Heart right ventricle (tissue), 16 donors: ENCODE data around the gene TNS3. TPM values are rescaled to one million over a fixed set of nuclear protein-coding genes. Genes with fewer than 3 reads are reported as not detected.
A peak's percentile ranks its signal among the peaks of the same experiment; 100 is the strongest.

ENCODE experiments used
- ATAC-seq, 8 donors: fragments of 200-7000 bp; cut with Tn5 transposase; one replicate each; pipeline ENCODE4 v1.9.1; 2020; ENCODE audit warnings: mild to moderate bottlenecking in 8 of 8, moderate library complexity in 8 of 8, moderate number of reproducible peaks in 1 of 8
- DNase-seq, 2 donors: peaks; one replicate each; pipeline ENCODE4 v3.0.0-alpha.2; 2020
- H3K27ac ChIP-seq, 10 donors: fragments of 200-600 bp; sonication (generic) in 2 of 10; one replicate each; pipeline versions ENCODE4 v1.5.0 to v1.8.0; 2020 to 2022; ENCODE audit warnings: mild to moderate bottlenecking in 3 of 10
- H3K27me3 ChIP-seq, 7 donors: fragments of 200-600 bp; one replicate each; pipeline ENCODE4 v1.8.0; 2021 to 2022; ENCODE audit warnings: mild to moderate bottlenecking in 2 of 7
- H3K36me3 ChIP-seq, 9 donors: fragments of 200-600 bp; sonication (generic) in 1 of 9; one replicate each; pipeline versions ENCODE4 v1.5.0 to v1.8.0; 2020 to 2022; ENCODE audit warnings: mild to moderate bottlenecking in 2 of 9
- H3K4me1 ChIP-seq, 9 donors: fragments of 200-600 bp; sonication (generic) in 1 of 9; one replicate each; pipeline versions ENCODE4 v1.5.0 to v1.8.0; 2020 to 2022; ENCODE audit warnings: mild to moderate bottlenecking in 4 of 9
- H3K4me3 ChIP-seq, 10 donors: fragments of 200-600 bp; sonication (generic) in 2 of 10; one replicate each; pipeline versions ENCODE4 v1.5.0 to v1.8.0; 2020 to 2022; ENCODE audit warnings: mild to moderate bottlenecking in 7 of 10, moderate library complexity in 2 of 10
- H3K9me3 ChIP-seq, 11 donors: fragments of 200-600 bp in 10 of 11; sonication (generic) in 2 of 11; one replicate each; pipeline versions ENCODE4 v1.5.0 to v1.8.0; 2013 to 2022; ENCODE audit warnings: mild to moderate bottlenecking in 2 of 11, control low read depth in 1 of 11, moderate library complexity in 1 of 11
- WGBS, 2 donors: extraction: QIAGEN DNeasy Blood & Tissue Kit; methylation state at CpG; one replicate each; pipeline ENCODE4 v1.1.7; 2013; ENCODE audit warnings: inconsistent platforms in 1 of 2; 5-methylcytosine and 5-hydroxymethylcytosine counted together
- intact Hi-C, 10 donors: fragments of 100-400 bp; cut with DNase I; formaldehyde crosslinking; loops; one replicate each; pipeline versions ENCODE4 v1.11.1 to v1.14.2; 2022
- polyA plus RNA-seq, 2 donors: library from polyadenylated mRNA; stranded (reverse); fragments of 200-250 nt; gene quantifications; one replicate each; pipeline ENCODE4 v1.2.3, GENCODE V29; 2013
- total RNA-seq, 10 donors: library from RNA; stranded (reverse); fragmentation: NEBNext Ultra II Directional in 3 of 10; extraction: Animal tissue kit (Norgen Biotek cat#: 25700) in 3 of 10; gene quantifications; one replicate each; pipeline versions ENCODE4 v1.2.1 to v1.2.4, GENCODE V29; 2021 to 2023
- TF ChIP-seq, protein P1 (sequence below), 9 donors: fragments of 200-600 bp; sonication (generic) in 2 of 9; IDR thresholded peaks; one replicate each; pipeline versions ENCODE4 v1.5.0 to v1.8.0; 2021 to 2022; ENCODE audit warnings: antibody characterized with exemption in 9 of 9, mild to moderate bottlenecking in 5 of 9, moderate library complexity in 1 of 9
- donor health status: Arrhythmogenic right ventricular cardiomyopathy.
- donor health status: ischemic (EF 13 %, LVEDD 7.1; RV severe dilation, severe dysfunction).
- donor health status: healthy with polysubstance abuse.
- donor health status: DM: no; HTN: yes; CAD: no.
- donor health status: DM: no; HTN: no; CAD: no.
- donor health status: ischemic (EF 25% LVEDD 6.9; RV normal size, moderate dysfunction).
- donor health status: ischemic (EF 25% LVEDD 5.7; RV mildly dilated, moderate dysfunction).
- donor health status: healthy.
- donor health status: DM: yes; HTN: yes; CAD: no.
- donor health status: Ischemic cardiomyopathy.
- donor health status: ischemic (EF 35%, LVEDD 5.7; RV mildly dilated, moderate dysfunction).
- donor health status: nonischemic (EF 11% LVEDD 7.7; RV severe dilation, severe dysfunction).
- donor health status: DM: yes; HTN: yes; CAD: no.
- donor health status: PGD.
- donor health status: ischemic (EF 29% LVEDD 5.4; RV normal size, mild dysfunction).
- donor health status: nonischemic (EF 23%, LVEDD 6.1; RV moderate dilation, normal function).

TNS3 gene
- total and polyA plus RNA-seq, 12 donors = 6.7 to 74.2 (median 34.0) TPM

GRCh38 chr7:47255441-47255840, 326.5 kb downstream of the TNS3 start:
- Histone ChIP-seq H3K4me3 (no peak overlapping the region), H3K9me3 (peaks cover 0 to 6% (median 0%) of the 10 kb centered on the region in 11 donors), H3K36me3 (no peaks in the 10 kb centered on the region), H3K27me3 (no peaks in the 10 kb centered on the region), H3K27ac (no peak overlapping the region), H3K4me1 (peaks cover 2 to 17% (median 15%) of the 10 kb centered on the region in 9 donors)
- ATAC-seq (no peak), DNase-seq (no peak)
- intact Hi-C loops = loop anchor here in 6 of 10 donors (2.0 to 10.0 kb wide), 7 partner anchors 71 to 1361 kb away; partner anchors contain the start of gene IGFBP3 (in 1 of the 6)
- WGBS, 2 donors = 94% methylated on average over 3 of the region's 3 CpGs
- TF ChIP-seq, protein P1, sequence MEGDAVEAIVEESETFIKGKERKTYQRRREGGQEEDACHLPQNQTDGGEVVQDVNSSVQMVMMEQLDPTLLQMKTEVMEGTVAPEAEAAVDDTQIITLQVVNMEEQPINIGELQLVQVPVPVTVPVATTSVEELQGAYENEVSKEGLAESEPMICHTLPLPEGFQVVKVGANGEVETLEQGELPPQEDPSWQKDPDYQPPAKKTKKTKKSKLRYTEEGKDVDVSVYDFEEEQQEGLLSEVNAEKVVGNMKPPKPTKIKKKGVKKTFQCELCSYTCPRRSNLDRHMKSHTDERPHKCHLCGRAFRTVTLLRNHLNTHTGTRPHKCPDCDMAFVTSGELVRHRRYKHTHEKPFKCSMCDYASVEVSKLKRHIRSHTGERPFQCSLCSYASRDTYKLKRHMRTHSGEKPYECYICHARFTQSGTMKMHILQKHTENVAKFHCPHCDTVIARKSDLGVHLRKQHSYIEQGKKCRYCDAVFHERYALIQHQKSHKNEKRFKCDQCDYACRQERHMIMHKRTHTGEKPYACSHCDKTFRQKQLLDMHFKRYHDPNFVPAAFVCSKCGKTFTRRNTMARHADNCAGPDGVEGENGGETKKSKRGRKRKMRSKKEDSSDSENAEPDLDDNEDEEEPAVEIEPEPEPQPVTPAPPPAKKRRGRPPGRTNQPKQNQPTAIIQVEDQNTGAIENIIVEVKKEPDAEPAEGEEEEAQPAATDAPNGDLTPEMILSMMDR (IDR thresholded peaks at IDR 0.05) = no peak

DNA sequence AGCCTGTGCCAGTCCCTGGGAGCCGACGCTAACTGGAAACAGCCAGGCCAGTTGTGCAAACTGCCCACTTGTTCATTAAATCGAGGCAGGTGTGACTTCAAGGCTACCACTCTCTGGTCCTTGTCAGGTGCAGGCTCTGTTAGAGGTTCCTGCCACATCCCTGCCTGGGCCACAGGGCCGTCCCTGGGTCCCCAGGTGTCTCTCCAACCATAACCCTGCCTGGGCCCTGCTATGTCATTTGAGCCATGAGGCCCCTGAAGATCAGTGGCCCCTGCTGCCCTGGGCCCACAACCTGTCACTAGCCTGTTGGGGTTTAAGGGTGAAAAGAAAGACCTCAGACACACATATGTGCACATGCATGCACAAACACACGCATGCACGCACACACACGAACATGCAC, 326.9 kb downstream of the TNS3 start:
- Histone ChIP-seq H3K4me1 (peaks cover 2 to 17% (median 15%) of the 10 kb centered on the region in 9 donors), H3K27me3 (no peaks in the 10 kb centered on the region), H3K4me3 (peak overlapping the region in 2 of 10 donors; percentile 60 to 70), H3K9me3 (peaks cover 0 to 10% (median 0%) of the 10 kb centered on the region in 11 donors), H3K27ac (peak overlapping the region in 2 of 10 donors; percentile 90 to 95), H3K36me3 (no peaks in the 10 kb centered on the region)
- intact Hi-C loops = loop anchor here in 6 of 10 donors (2.0 to 10.0 kb wide), 7 partner anchors 70 to 1360 kb away; partner anchors contain the start of gene IGFBP3 (in 1 of the 6)
- DNase-seq = no peak
- TF ChIP-seq, protein P1 (IDR thresholded peaks at IDR 0.05) = no peak
- WGBS, 2 donors = 85 to 88% methylated on average over 7 of the region's 7 CpGs
- no peak for ATAC-seq

GRCh38 chr7:47254081-47254977, 327.6 kb downstream of the TNS3 start:
- DNase-seq (peak; percentile 73 to 88), ATAC-seq (peak; percentile 91 to 96 (median 92))
- Histone ChIP-seq H3K36me3 (no peaks in the 10 kb centered on the region), H3K27me3 (no peaks in the 10 kb centered on the region), H3K4me1 (peaks cover 2 to 17% (median 15%) of the 10 kb centered on the region in 9 donors), H3K4me3 (peak overlapping the region; percentile 32 to 80 (median 67)), H3K27ac (peak overlapping the region; percentile 81 to 96 (median 89)), H3K9me3 (peaks cover 0 to 16% (median 0%) of the 10 kb centered on the region in 11 donors)
- intact Hi-C loops = loop anchor here in 8 of 10 donors (2.0 to 10.0 kb wide), 10 partner anchors 70 to 1360 kb away; partner anchors contain the start of gene IGFBP3 (in 2 of the 8)
- WGBS, 2 donors = 2% methylated on average over 61 to 64 of the region's 64 CpGs
- TF ChIP-seq, protein P1 (IDR thresholded peaks at IDR 0.05) = peak; percentile 88 to 100 (median 95)

DNA sequence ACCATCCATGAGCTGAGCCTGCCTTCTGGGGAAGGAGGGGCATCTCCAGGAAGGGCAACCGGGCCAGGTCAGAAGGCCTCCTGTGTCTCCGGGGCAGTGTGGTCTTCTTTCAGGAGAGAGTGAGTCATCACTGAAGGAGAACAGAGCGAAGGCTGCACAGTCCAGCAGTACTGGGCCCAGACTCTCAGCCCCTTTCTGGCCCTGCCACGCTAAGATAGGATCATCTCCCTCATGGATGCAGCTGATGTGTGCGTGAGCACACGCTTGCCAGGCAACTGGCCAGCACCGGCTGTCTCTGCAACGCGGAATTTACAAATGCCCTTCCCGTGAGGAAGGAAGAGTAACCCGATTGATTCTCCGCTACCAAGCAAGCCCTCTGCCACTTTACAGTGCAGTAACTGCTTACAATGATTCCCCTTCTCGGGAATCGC, 328.2 kb downstream of the TNS3 start:
- Histone ChIP-seq H3K27me3 (no peaks in the 10 kb centered on the region), H3K27ac (peak overlapping the region; percentile 81 to 96 (median 89)), H3K9me3 (peaks cover 0 to 16% (median 0%) of the 10 kb centered on the region in 11 donors), H3K36me3 (no peaks in the 10 kb centered on the region), H3K4me1 (peaks cover 2 to 17% (median 15%) of the 10 kb centered on the region in 9 donors), H3K4me3 (peak overlapping the region; percentile 32 to 80 (median 67))
- ATAC-seq (peak; percentile 69 to 84 (median 76)), DNase-seq (peak; percentile 18 to 38)
- TF ChIP-seq, protein P1 (IDR thresholded peaks at IDR 0.05) = no peak
- WGBS, 2 donors = 4 to 6% methylated on average over 14 of the region's 14 CpGs
- intact Hi-C loops = loop anchor here in 8 of 10 donors (2.0 to 10.0 kb wide), 10 partner anchors 69 to 1359 kb away; partner anchors contain the start of gene IGFBP3 (in 2 of the 8)
